Activated T-cell treated with anti-CD3 and anti-CD28 coated beads, Interleukin-2, amount 50 U/mL, for 24 hours (primary cell): ENCODE data around the gene G6PD.
A peak's percentile ranks its signal among the peaks of the same experiment; 100 is the strongest.
"Not testable (repeated sequence)": the region's sequence is repeated elsewhere in the genome, so short reads cannot be mapped to it uniquely, and the experiment has no call there.

Experiments used
- DNase-seq: peaks from one replicate; pipeline ENCODE4 v3.0.0-alpha.2; 2020
- H3K27ac Mint-ChIP-seq: 2 replicates; pipeline ENCODE4 v1.8.0; 2020; ENCODE audit warnings: mild to moderate bottlenecking, mixed read lengths
- H3K27me3 Mint-ChIP-seq: 2 replicates; pipeline ENCODE4 v1.8.0; 2020; ENCODE audit warnings: mixed read lengths
- H3K36me3 Mint-ChIP-seq: 2 replicates; pipeline ENCODE4 v1.8.0; 2020; ENCODE audit warnings: low read depth, mixed read lengths
- H3K4me1 Mint-ChIP-seq: 2 replicates; pipeline ENCODE4 v1.8.0; 2020; ENCODE audit warnings: low read depth, mixed read lengths
- H3K4me3 Mint-ChIP-seq: 2 replicates; pipeline ENCODE4 v1.8.0; 2020; ENCODE audit warnings: mild to moderate bottlenecking, moderate library complexity, mixed read lengths
- H3K9me3 Mint-ChIP-seq: 2 replicates; pipeline ENCODE4 v1.8.0; 2020; ENCODE audit warnings: mixed read lengths

The G6PD gene

GRCh38 chrX:154558060-154558690 is 11.5 kb upstream of the G6PD start:
- H3K27ac Mint-ChIP-seq, H3K4me1 Mint-ChIP-seq, H3K27me3 Mint-ChIP-seq, DNase-seq, H3K9me3 Mint-ChIP-seq, H3K4me3 Mint-ChIP-seq: not testable (repeated sequence)
- peaks cover 19% of the 10 kb centered on the region for H3K36me3 Mint-ChIP-seq

DNA sequence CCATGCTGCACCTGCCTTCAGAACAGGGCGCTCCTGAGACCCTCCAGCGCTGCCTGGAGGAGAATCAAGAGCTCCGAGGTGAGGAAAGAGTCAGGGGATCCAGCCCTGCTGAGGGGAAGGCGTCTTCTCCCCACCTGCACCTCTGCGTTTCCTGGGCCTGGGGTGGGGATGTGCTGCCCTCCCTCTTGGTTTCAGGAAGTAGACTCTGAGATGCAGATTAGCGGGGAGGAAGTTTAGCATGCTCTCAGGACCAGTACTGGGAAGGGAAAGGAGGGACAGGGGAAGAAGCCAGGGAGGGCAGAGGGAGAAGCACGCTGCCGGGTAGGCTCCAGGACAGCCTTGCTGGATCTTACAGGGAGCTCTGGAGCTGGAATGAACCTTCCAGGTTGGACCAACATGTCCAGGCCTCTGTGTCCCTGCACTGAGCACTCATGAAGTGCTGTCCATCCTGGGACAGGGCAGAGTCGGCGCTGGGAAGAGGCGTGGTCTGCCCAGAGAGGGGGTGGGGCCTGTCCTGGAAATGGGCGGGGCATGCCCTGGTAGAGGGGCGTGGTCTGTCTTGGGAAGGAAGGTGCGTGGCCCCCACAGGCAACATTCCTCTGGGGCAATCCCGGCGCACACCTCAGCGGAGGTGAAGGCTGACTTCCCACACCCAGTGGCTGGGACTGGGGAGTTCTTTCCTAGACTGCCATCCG is 5.6 kb upstream of the G6PD start:
- peaks cover 25% of the 10 kb centered on the region for H3K27me3 Mint-ChIP-seq
- not testable (repeated sequence) for DNase-seq, H3K4me3 Mint-ChIP-seq, H3K9me3 Mint-ChIP-seq
- H3K27ac Mint-ChIP-seq: peak overlapping the region; percentile 63
- peaks cover 52% of the 10 kb centered on the region for H3K36me3 Mint-ChIP-seq
- H3K4me1 Mint-ChIP-seq: peaks cover 32% of the 10 kb centered on the region

GRCh38 chrX:154549766-154550165 is 3.1 kb upstream of the G6PD start:
- H3K27ac Mint-ChIP-seq: peak overlapping the region; percentile 73
- peaks cover 60% of the 10 kb centered on the region for H3K36me3 Mint-ChIP-seq
- peaks cover 47% of the 10 kb centered on the region for H3K4me1 Mint-ChIP-seq
- peak overlapping the region; percentile 83 for H3K4me3 Mint-ChIP-seq
- no peaks in the 10 kb centered on the region for H3K9me3 Mint-ChIP-seq
- DNase-seq: no peak
- peaks cover 25% of the 10 kb centered on the region for H3K27me3 Mint-ChIP-seq

- Mint-ChIP-seq H3K27ac (peak overlapping the region; percentile 97), H3K27me3 (peaks cover 19% of the 10 kb centered on the region), H3K4me3 (peak overlapping the region; percentile 83), H3K36me3 (peaks cover 62% of the 10 kb centered on the region), H3K4me1 (peaks cover 51% of the 10 kb centered on the region), H3K9me3 (no peaks in the 10 kb centered on the region)
- DNase-seq: no peak
Observed at GRCh38 chrX:154548028-154548316, 1.3 kb upstream of the G6PD start.

GRCh38 chrX:154547245-154548027 is 790 bp upstream of the G6PD start, which contains the start of gene IKBKG:
IKBKG (plus strand) TSS chrX:154547620; CDS start chrX:154552003, 4,383 bp downstream.
- Mint-ChIP-seq H3K4me1 (peaks cover 56% of the 10 kb centered on the region), H3K27me3 (peaks cover 22% of the 10 kb centered on the region), H3K4me3 (peak within 1 kb of the TSS; percentile 83), H3K9me3 (no peaks in the 10 kb centered on the region), H3K36me3 (peaks cover 66% of the 10 kb centered on the region), H3K27ac (peak within 1 kb of the TSS; percentile 97)
- DNase-seq: peak; percentile 94

DNA sequence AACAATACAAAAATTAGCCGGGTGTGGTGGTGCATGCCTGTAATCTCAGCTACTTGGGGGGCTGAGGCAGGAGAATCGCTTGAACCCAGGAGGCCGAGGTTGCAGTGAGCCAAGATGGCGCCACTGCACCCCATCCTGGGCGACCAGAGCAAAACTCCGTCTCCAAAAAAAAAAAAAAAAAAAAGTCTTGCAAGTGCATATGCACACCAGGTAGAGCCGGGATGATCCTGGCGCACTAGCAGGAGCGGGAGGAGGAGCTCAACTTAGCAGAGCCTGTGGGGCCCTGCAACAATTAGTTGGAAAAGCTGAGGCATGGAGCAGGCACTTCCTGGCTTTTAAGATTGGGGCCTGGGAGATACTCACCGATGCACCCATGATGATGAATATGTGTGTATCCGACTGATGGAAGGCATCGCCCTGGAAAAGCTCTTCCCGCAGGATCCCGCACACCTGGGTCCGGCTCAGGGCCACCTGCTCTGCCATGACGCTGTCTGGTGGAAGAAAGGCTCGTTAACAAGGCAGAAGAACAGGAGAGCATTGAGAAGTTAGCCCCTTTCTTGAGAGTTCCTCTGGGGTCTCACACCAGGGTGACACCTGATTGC is 872 bp downstream of the G6PD start:
- no peaks in the 10 kb centered on the region for H3K9me3 Mint-ChIP-seq
- H3K4me3 Mint-ChIP-seq: peak overlapping the region; percentile 78
- H3K27me3 Mint-ChIP-seq: peaks cover 14% of the 10 kb centered on the region
- peak overlapping the region; percentile 78 for H3K27ac Mint-ChIP-seq
- H3K4me1 Mint-ChIP-seq: peaks cover 61% of the 10 kb centered on the region
- peaks cover 68% of the 10 kb centered on the region for H3K36me3 Mint-ChIP-seq
- DNase-seq: no peak

GRCh38 chrX:154542723-154543424 is 3.8 kb downstream of the G6PD start:
- peaks cover 60% of the 10 kb centered on the region for H3K4me1 Mint-ChIP-seq
- peaks cover 68% of the 10 kb centered on the region for H3K36me3 Mint-ChIP-seq
- DNase-seq: peak; percentile 59

GRCh38 chrX:154541896-154542722 is 4.5 kb downstream of the G6PD start:
- peak overlapping the region; percentile 74 for H3K4me3 Mint-ChIP-seq
- peak; percentile 72 for DNase-seq

More at GRCh38 chrX:154542723-154543424, 3.8 kb downstream of the G6PD start:
- Mint-ChIP-seq H3K27me3 (peaks cover 24% of the 10 kb centered on the region), H3K4me3 (peak overlapping the region; percentile 74), H3K27ac (peak overlapping the region; percentile 95), H3K9me3 (no peaks in the 10 kb centered on the region)

GRCh38 chrX:154541589-154541895 is 5.1 kb downstream of the G6PD start:
- Mint-ChIP-seq H3K9me3 (no peaks in the 10 kb centered on the region), H3K27ac (peak overlapping the region; percentile 95), H3K27me3 (peaks cover 28% of the 10 kb centered on the region), H3K4me1 (peaks cover 63% of the 10 kb centered on the region), H3K4me3 (peak overlapping the region; percentile 74), H3K36me3 (peaks cover 66% of the 10 kb centered on the region)
- DNase-seq: no peak

More at GRCh38 chrX:154541896-154542722, 4.5 kb downstream of the G6PD start:
- Mint-ChIP-seq H3K36me3 (peaks cover 66% of the 10 kb centered on the region), H3K27ac (peak overlapping the region; percentile 95), H3K4me1 (peaks cover 63% of the 10 kb centered on the region), H3K9me3 (no peaks in the 10 kb centered on the region), H3K27me3 (peaks cover 27% of the 10 kb centered on the region)

DNA sequence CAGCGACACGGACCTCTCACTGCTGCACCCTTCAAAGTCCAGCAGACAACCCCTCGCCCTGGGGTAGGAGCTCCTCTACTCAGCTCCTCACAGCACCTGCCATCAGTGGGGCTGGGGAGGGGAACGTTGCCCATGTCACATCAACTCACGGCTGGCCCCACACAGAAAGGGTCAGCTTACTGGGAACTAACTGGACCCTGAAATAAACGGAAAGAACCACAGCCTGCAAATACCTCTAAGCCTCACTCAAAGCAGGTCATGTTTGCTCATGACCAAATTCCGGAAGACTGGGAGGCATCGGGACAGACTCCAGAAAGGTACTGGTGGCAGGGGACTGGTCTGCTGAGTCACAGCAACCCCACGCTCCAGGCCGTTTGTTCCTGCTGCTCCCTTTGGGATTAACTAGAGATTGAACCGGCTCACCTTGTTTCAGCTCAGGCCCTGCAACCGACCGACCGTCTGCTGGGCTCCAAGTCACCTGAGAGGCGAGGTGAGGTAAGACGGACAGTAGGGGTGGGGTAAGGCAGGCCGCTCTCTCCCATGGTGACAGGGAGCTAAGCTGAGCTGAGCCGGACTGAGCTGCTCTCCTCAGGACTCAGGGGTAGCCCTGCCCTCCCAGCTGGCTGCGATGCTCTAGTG is 5.6 kb downstream of the G6PD start:
- no peaks in the 10 kb centered on the region for H3K9me3 Mint-ChIP-seq
- no peak overlapping the region for H3K4me3 Mint-ChIP-seq
- no peak for DNase-seq
- H3K4me1 Mint-ChIP-seq: peaks cover 59% of the 10 kb centered on the region
- peaks cover 66% of the 10 kb centered on the region for H3K36me3 Mint-ChIP-seq
- H3K27ac Mint-ChIP-seq: peak overlapping the region; percentile 95
- H3K27me3 Mint-ChIP-seq: peaks cover 32% of the 10 kb centered on the region

DNA sequence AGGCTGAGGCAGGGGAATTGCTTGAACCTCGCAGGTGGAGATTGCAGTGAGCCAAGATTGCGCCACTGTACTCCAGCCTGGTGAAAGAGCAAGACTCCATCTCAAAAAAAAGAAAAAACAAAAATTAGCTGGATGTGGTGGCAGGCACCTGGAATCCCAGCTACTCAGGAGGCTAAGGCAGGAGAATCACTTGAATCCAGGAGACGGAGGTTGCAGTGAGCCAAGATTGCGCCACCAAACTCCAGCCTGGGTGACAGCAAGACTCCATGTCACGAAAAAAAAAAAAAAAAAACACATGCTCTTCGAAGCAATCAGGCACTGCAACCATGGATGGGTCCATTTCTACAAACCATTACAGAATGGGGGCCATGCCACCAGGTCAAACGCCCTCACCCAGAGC is 6.3 kb downstream of the G6PD start:
- DNase-seq, H3K9me3 Mint-ChIP-seq, H3K4me3 Mint-ChIP-seq: not testable (repeated sequence)
- H3K36me3 Mint-ChIP-seq: peaks cover 67% of the 10 kb centered on the region
- peak overlapping the region; percentile 95 for H3K27ac Mint-ChIP-seq
- H3K27me3 Mint-ChIP-seq: peaks cover 33% of the 10 kb centered on the region
- H3K4me1 Mint-ChIP-seq: peaks cover 54% of the 10 kb centered on the region

- H3K9me3 Mint-ChIP-seq: no peaks in the 10 kb centered on the region
- H3K27ac Mint-ChIP-seq: peak overlapping the region; percentile 74
- H3K36me3 Mint-ChIP-seq: peaks cover 65% of the 10 kb centered on the region
- no peak for DNase-seq
- peaks cover 29% of the 10 kb centered on the region for H3K27me3 Mint-ChIP-seq
- H3K4me3 Mint-ChIP-seq: no peak overlapping the region
- peaks cover 54% of the 10 kb centered on the region for H3K4me1 Mint-ChIP-seq
Observed at GRCh38 chrX:154539077-154539476, 7.6 kb downstream of the G6PD start.

DNA sequence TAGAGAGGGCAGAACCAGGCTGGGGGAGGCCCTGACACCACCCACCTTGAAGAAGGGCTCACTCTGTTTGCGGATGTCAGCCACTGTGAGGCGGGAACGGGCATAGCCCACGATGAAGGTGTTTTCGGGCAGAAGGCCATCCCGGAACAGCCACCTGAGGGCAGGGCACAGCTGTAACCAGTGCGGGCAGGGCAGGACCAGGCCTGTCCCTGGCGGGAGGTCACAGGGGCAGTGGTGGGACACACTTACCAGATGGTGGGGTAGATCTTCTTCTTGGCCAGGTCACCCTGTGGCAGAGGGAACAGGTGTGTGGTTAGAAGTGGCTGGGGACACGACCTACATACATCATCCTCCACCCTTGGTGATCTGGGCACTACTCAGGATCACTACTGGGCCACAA is 10.8 kb downstream of the G6PD start:
- peaks cover 64% of the 10 kb centered on the region for H3K36me3 Mint-ChIP-seq
- no peak overlapping the region for H3K27ac Mint-ChIP-seq
- H3K4me1 Mint-ChIP-seq: peaks cover 26% of the 10 kb centered on the region
- DNase-seq: no peak
- H3K4me3 Mint-ChIP-seq: no peak overlapping the region
- no peaks in the 10 kb centered on the region for H3K9me3 Mint-ChIP-seq
- peaks cover 22% of the 10 kb centered on the region for H3K27me3 Mint-ChIP-seq
